DOHH2 (cell line): ENCODE results near the gene MAML2.

Experiments
- EZH2phosphoT487 ChIP-seq: fragments of 200-600 bp; sonication (generic); IDR thresholded peaks from 2 replicates; pipeline ENCODE4 v1.6.1; 2017; ENCODE audit warnings: borderline replicate concordance, mild to moderate bottlenecking, antibody characterized with exemption, low read length, moderate library complexity, mixed read lengths
- TF ChIP-seq, protein P1 (sequence below): fragments of 200-600 bp; sonication (generic); IDR thresholded peaks from one replicate; pipeline ENCODE4 v1.5.1; 2014; ENCODE audit warnings: antibody characterized with exemption, mild to moderate bottlenecking, low read depth, low read length; ENCODE audit not compliant: poor library complexity, severe bottlenecking

DNA sequence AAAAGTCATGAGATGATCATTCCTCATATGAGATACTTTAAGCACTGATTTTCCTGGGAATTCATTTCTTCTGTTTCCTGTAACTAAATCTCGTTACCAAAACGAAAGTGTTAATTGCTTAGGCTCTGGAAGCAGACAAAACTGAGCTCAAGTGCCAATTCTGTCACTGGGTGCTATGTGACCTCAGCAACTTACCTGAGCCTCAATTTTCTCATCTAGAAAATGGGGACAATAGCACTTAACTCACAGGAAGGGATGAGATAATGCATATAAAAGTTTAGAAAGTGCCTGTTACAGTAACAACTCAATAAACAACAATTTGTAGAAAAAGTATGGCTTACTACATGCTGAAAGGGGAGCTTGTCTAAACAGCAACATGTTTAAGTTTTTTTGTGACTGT, 248.8 kb downstream of the MAML2 start:
- TF ChIP-seq, protein P1, sequence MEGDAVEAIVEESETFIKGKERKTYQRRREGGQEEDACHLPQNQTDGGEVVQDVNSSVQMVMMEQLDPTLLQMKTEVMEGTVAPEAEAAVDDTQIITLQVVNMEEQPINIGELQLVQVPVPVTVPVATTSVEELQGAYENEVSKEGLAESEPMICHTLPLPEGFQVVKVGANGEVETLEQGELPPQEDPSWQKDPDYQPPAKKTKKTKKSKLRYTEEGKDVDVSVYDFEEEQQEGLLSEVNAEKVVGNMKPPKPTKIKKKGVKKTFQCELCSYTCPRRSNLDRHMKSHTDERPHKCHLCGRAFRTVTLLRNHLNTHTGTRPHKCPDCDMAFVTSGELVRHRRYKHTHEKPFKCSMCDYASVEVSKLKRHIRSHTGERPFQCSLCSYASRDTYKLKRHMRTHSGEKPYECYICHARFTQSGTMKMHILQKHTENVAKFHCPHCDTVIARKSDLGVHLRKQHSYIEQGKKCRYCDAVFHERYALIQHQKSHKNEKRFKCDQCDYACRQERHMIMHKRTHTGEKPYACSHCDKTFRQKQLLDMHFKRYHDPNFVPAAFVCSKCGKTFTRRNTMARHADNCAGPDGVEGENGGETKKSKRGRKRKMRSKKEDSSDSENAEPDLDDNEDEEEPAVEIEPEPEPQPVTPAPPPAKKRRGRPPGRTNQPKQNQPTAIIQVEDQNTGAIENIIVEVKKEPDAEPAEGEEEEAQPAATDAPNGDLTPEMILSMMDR, result no peak
- no peak for TF ChIP-seq EZH2phosphoT487
